CD14-positive monocyte (primary cell): ENCODE measurements around the gene ATP5F1D. TPM values are rescaled to one million over a fixed set of nuclear protein-coding genes. Genes with fewer than 3 reads are reported as not detected.

Experiments
- DNase-seq, 3 donors: peaks; one replicate each; pipeline ENCODE4 v3.0.0-alpha.2; 2011 to 2022
- H2AFZ ChIP-seq: 2 replicates; pipeline ENCODE4 v1.6.0; 2012; ENCODE audit warnings: mild to moderate bottlenecking, low read depth, low read length, inconsistent platforms; ENCODE audit not compliant: insufficient read depth, poor library complexity, severe bottlenecking
- H3K27ac ChIP-seq, 2 donors: 1 replicate in 1 of 2; 2 replicates in 1 of 2; pipeline ENCODE4 v1.5.1; 2012 to 2013; ENCODE audit warnings: low read length in 2 of 2, control low read depth in 1 of 2, inconsistent platforms in 1 of 2, low read depth in 1 of 2, mild to moderate bottlenecking in 1 of 2
- H3K27me3 ChIP-seq, 2 donors: one replicate each; pipeline versions ENCODE4 v1.6.0 to v1.6.1; 2011 to 2013; ENCODE audit warnings: low read length in 2 of 2; ENCODE audit not compliant: control insufficient read depth in 2 of 2, insufficient read depth in 2 of 2
- H3K36me3 ChIP-seq, 2 donors: replicated peaks in 1 of 2; 1 replicate in 1 of 2; 2 replicates in 1 of 2; pipeline versions ENCODE4 v1.5.1 to v1.6.1; 2012 to 2013; ENCODE audit warnings: low read length in 2 of 2, control low read depth in 1 of 2, inconsistent platforms in 1 of 2, mild to moderate bottlenecking in 1 of 2; ENCODE audit not compliant: insufficient read depth in 2 of 2, control insufficient read depth in 1 of 2
- H3K4me1 ChIP-seq, 2 donors: 1 replicate in 1 of 2; 2 replicates in 1 of 2; pipeline versions ENCODE4 v1.5.1 to v1.6.1; 2012 to 2013; ENCODE audit warnings: low read length in 2 of 2, control low read depth in 1 of 2, inconsistent platforms in 1 of 2, mild to moderate bottlenecking in 1 of 2, moderate library complexity in 1 of 2; ENCODE audit not compliant: insufficient read depth in 2 of 2, control insufficient read depth in 1 of 2
- H3K4me2 ChIP-seq: replicated peaks from 2 replicates; pipeline ENCODE3; 2012; ENCODE audit warnings: low read length, moderate library complexity, mild to moderate bottlenecking; ENCODE audit not compliant: poor library complexity, severe bottlenecking; ENCODE audit errors: extremely low read depth
- H3K4me3 ChIP-seq, 3 experiments: fragments of 200-600 bp in 1 of 3; sonication (generic) in 1 of 3; replicated peaks in 1 of 3; 1 replicate in 2 of 3; 2 replicates in 1 of 3; pipeline ENCODE4 v1.5.1; 2011 to 2013; ENCODE audit warnings: low read length in 3 of 3, mild to moderate bottlenecking in 3 of 3, control low read depth in 2 of 3, low read depth in 2 of 3, inconsistent platforms in 1 of 3, moderate library complexity in 1 of 3
- H3K79me2 ChIP-seq: 2 replicates; pipeline ENCODE4 v1.6.0; 2012; ENCODE audit warnings: mild to moderate bottlenecking, control low read depth, inconsistent platforms, low read length, moderate library complexity; ENCODE audit not compliant: insufficient read depth
- H3K9ac ChIP-seq: 2 replicates; pipeline ENCODE4 v1.6.0; 2017; ENCODE audit warnings: low read length, mild to moderate bottlenecking; ENCODE audit not compliant: insufficient read depth, poor library complexity, severe bottlenecking
- H3K9me3 ChIP-seq, 2 donors: replicated peaks in 1 of 2; 1 replicate in 1 of 2; 2 replicates in 1 of 2; pipeline versions ENCODE4 v1.5.1 to v1.6.1; 2012 to 2013; ENCODE audit warnings: low read length in 2 of 2, control low read depth in 1 of 2; ENCODE audit not compliant: control insufficient read depth in 1 of 2, insufficient read depth in 1 of 2
- H4K20me1 ChIP-seq: 2 replicates; pipeline ENCODE4 v1.6.0; 2012; ENCODE audit warnings: mild to moderate bottlenecking, low read length, control low read depth, moderate library complexity; ENCODE audit not compliant: insufficient read depth
- H3K27ac Mint-ChIP-seq, 7 donors: one replicate each; pipeline ENCODE4 v1.8.0; 2020; ENCODE audit warnings: mild to moderate bottlenecking in 7 of 7, mixed read lengths in 7 of 7, moderate library complexity in 6 of 7, inconsistent platforms in 2 of 7
- H3K27me3 Mint-ChIP-seq, 3 donors: one replicate each; pipeline ENCODE4 v1.8.0; 2021 to 2022; ENCODE audit warnings: low read depth in 3 of 3, mild to moderate bottlenecking in 3 of 3, mixed read lengths in 3 of 3, moderate library complexity in 3 of 3, inconsistent platforms in 1 of 3
- H3K36me3 Mint-ChIP-seq, 2 donors: one replicate each; pipeline ENCODE4 v1.8.0; 2020; ENCODE audit warnings: mixed read lengths in 2 of 2, inconsistent platforms in 1 of 2, mild to moderate bottlenecking in 1 of 2
- H3K4me1 Mint-ChIP-seq: one replicate; pipeline ENCODE4 v1.8.0; 2020; ENCODE audit warnings: mild to moderate bottlenecking, mixed read lengths
- H3K4me3 Mint-ChIP-seq, 2 donors: one replicate each; pipeline ENCODE4 v1.8.0; 2020; ENCODE audit warnings: mild to moderate bottlenecking in 2 of 2, mixed read lengths in 2 of 2, moderate library complexity in 1 of 2
- H3K9me3 Mint-ChIP-seq, 7 donors: one replicate each; pipeline ENCODE4 v1.8.0; 2020 to 2022; ENCODE audit warnings: mixed read lengths in 7 of 7, mild to moderate bottlenecking in 6 of 7, moderate library complexity in 6 of 7, inconsistent platforms in 2 of 7
- WGBS: methylation state at CpG from one replicate; pipeline ENCODE4 v1.1.5; 2013; ENCODE audit warnings: missing lambda C conversion rate; ENCODE audit not compliant: insufficient coverage; 5-methylcytosine and 5-hydroxymethylcytosine counted together
- intact Hi-C, 2 donors: fragments of 100-400 bp; cut with micrococcal nuclease; formaldehyde crosslinking; loops; one replicate each; pipeline versions ENCODE4 v1.15.0 to v1.15.1; 2023
- polyA plus RNA-seq, 3 donors: library from polyadenylated mRNA; depleted of rRNA in 1 of 3; unstranded in 2 of 3; stranded (reverse) in 1 of 3; fragments of 300-500 nt in 2 of 3; fragments of >200 nt in 1 of 3; fragmentation: Illumina TruSeq in 2 of 3; gene quantifications; 1 replicate in 2 of 3; 2 replicates in 1 of 3; pipeline ENCODE4 v1.2.3, GENCODE V29; 2012 to 2021
- TF ChIP-seq, protein P1 (sequence below): fragments of 200-600 bp; IDR thresholded peaks from one replicate; pipeline ENCODE4 v1.8.0; 2022; ENCODE audit warnings: antibody characterized with exemption, mild to moderate bottlenecking

The ATP5F1D gene
- polyA plus RNA-seq, 3 donors, result 122 to 160 (median 143) TPM

DNA sequence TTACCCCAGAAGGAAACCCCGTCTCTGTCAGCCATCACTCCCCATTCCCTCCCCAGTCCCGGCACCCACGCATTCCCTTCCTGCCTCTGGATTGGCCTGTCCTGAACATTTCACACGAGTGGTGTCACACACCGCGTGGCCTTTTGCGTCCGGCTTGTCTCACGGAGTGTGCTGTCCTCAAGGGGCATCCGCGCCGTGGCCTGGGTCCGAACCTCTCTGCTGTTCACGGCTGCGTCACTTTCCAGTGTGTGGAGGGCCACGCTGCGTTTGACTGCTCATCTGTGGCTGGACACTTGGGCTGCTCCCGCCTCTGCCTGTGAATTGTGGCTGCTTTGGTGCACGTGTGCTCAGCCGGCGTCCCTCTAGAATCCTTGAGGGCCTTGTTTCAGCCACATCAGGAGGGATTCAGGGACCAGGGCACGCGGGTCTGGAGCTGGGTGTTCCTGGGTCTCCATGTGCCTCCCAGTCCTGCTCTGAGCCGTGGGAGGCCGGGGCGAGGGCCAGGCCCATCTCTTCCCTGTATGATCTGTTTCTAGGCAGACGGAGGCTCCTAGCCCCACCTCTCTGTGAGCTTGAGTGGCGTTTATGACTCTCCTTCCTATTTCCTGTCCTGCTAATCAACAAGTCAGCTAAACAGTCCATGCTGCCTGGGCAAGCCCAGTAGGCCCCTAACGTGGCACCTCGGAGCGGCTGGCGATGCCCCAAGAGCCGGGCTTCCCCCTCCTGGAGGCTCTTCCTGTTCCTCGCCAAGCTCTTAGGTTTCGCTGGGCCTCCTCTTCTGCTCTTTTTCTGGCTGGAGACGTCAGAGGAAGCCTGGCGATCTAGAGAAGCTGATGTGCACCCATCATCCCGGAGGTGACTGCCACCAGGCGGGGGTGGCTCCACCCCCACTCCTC, 27.9 kb upstream of the ATP5F1D start:
- Histone ChIP-seq H2AFZ (peak overlapping the region; percentile 54), H3K4me3 (peak overlapping the region in 1 of 3 experiments; percentile 50), H3K9me3 (no peaks in the 10 kb centered on the region), H3K36me3 (peaks cover 4 to 24% of the 10 kb centered on the region in 2 donors), H3K79me2 (peaks cover 91% of the 10 kb centered on the region), H4K20me1 (peaks cover 90% of the 10 kb centered on the region), H3K4me1 (peaks cover 44 to 47% of the 10 kb centered on the region in 2 donors), H3K4me2 (peak overlapping the region; percentile 55), H3K27me3 (no peaks in the 10 kb centered on the region), H3K9ac (peak overlapping the region; percentile 55), H3K27ac (peak overlapping the region; percentile 89 to 95)
- no peaks in the 10 kb centered on the region for H3K9me3 Mint-ChIP-seq
- H3K36me3 Mint-ChIP-seq, result peaks cover 24 to 66% of the 10 kb centered on the region in 2 donors
- peak overlapping the region; percentile 67 to 76 for H3K4me3 Mint-ChIP-seq
- peaks cover 37% of the 10 kb centered on the region for H3K4me1 Mint-ChIP-seq
- peaks cover 0 to 3% (median 0%) of the 10 kb centered on the region in 3 donors for H3K27me3 Mint-ChIP-seq
- intact Hi-C loops, result no loop called here
- 46% methylated on average over 37 of the region's 39 CpGs for WGBS
- TF ChIP-seq, protein P1, sequence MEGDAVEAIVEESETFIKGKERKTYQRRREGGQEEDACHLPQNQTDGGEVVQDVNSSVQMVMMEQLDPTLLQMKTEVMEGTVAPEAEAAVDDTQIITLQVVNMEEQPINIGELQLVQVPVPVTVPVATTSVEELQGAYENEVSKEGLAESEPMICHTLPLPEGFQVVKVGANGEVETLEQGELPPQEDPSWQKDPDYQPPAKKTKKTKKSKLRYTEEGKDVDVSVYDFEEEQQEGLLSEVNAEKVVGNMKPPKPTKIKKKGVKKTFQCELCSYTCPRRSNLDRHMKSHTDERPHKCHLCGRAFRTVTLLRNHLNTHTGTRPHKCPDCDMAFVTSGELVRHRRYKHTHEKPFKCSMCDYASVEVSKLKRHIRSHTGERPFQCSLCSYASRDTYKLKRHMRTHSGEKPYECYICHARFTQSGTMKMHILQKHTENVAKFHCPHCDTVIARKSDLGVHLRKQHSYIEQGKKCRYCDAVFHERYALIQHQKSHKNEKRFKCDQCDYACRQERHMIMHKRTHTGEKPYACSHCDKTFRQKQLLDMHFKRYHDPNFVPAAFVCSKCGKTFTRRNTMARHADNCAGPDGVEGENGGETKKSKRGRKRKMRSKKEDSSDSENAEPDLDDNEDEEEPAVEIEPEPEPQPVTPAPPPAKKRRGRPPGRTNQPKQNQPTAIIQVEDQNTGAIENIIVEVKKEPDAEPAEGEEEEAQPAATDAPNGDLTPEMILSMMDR, result no peak
- H3K27ac Mint-ChIP-seq, result peak overlapping the region; percentile 87 to 99 (median 96)
- DNase-seq, result peak; percentile 92 to 97 (median 94)

GRCh38 chr19:1214299-1214861, 27.2 kb upstream of the ATP5F1D start:
- DNase-seq, result no peak
- Mint-ChIP-seq H3K27ac (peak overlapping the region; percentile 87 to 99 (median 96)), H3K9me3 (no peaks in the 10 kb centered on the region), H3K4me3 (peak overlapping the region; percentile 67 to 76), H3K36me3 (peaks cover 22 to 61% of the 10 kb centered on the region in 2 donors), H3K4me1 (peaks cover 32% of the 10 kb centered on the region), H3K27me3 (peaks cover 0 to 3% (median 0%) of the 10 kb centered on the region in 3 donors)
- Histone ChIP-seq H3K27ac (peak overlapping the region; percentile 89 to 95), H3K36me3 (peaks cover 4 to 24% of the 10 kb centered on the region in 2 donors), H3K4me2 (peak overlapping the region; percentile 52), H3K79me2 (peaks cover 89% of the 10 kb centered on the region), H3K9ac (no peak overlapping the region), H4K20me1 (peaks cover 89% of the 10 kb centered on the region), H3K4me1 (peaks cover 38 to 40% of the 10 kb centered on the region in 2 donors), H2AFZ (no peak overlapping the region), H3K9me3 (no peaks in the 10 kb centered on the region), H3K27me3 (no peaks in the 10 kb centered on the region), H3K4me3 (peak overlapping the region in 1 of 3 experiments; percentile 50)
- intact Hi-C loops, result no loop called here
- 42% methylated on average over 17 of the region's 21 CpGs for WGBS
- TF ChIP-seq, protein P1, result no peak
